Measurements from ENCODE around the gene ZNF750. TPM values are rescaled to one million over a fixed set of nuclear protein-coding genes. Genes with fewer than 3 reads are reported as not detected.
"Not testable (repeated sequence)": the region's sequence is repeated elsewhere in the genome, so short reads cannot be mapped to it uniquely, and the experiment has no call there.

Gene ZNF750
- total and polyA plus RNA-seq, 2 donors, result 2.7 to 3.1 TPM

DNA sequence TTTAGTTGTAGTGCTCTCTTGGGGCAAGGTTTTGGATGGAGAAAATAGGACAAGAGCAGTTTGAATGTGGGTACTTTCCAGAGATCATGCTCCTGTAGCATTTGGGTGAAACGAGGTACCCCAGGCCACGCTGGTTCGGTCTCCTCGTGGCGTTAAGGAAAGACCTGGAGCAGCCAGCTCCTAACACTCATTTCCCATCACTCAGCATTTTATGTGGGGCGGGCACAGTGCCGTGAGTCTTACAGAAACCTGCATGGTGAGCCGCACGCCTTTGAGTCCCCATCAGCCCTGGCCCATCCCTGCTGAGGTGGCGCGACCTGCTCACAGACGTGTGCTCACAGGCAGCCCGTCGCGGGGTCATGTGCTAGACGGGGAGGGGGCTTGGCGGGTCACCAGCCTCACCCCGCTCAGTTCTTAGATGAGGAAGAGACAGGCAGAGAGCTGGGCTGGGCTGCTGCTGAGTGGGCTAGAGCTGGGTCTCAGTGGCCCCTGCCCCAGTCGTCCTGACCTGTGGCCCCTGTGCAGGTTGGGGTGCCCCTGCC lies 50.7 kb downstream of the ZNF750 start:
- DNase-seq (ENCODE audit: extremely low spot score), result no peak
- WGBS, result 87% methylated on average over 19 of the region's 19 CpGs
- Histone ChIP-seq H3K4me1 (ENCODE audit: insufficient read depth) (no peaks in the 10 kb centered on the region), H3K36me3 (ENCODE audit: insufficient read depth) (no peaks in the 10 kb centered on the region), H3K4me3 (ENCODE audit: low read depth, low read length) (no peak overlapping the region), H3K27ac (ENCODE audit: low read depth) (no peak overlapping the region)

DNA sequence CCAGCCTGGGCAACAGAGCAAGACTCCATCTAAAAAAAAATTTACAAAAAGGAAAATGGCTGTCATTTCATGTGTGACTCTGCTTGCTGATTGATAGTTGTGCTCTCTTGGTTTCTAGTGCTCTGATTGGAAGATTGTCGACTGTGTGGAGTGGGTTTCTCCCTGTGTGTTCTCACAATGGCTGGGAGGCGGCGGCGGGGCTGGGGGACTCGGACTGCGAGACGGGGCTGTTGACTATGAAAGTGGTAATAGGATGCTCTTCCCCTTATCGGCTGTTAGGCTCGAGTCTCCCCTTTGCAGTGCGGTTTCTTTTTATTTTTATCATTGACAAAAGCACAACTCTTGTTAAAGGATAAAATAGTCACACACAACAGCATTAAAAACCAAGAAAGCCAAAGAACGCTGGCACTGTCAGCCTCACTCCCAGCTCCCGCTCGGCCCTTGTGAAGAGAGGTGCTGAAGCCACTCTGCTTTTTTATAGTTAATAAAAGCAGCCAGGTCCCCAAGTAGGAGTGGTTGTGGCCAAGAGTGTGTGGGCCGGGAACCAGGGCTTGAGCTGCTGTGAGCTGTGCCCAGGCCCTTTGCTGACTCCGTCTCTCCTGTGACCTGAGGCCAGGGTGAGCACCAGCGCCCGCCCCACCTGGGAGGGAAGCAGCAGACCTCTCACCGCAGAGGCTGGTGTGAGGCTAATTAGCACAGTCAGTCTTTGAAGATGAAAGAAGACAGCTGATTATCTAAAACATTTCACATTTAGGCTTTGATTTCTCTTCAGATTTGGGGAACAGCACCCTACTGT lies 51.4 kb downstream of the ZNF750 start:
- H3K36me3 ChIP-seq (ENCODE audit: insufficient read depth), result no peaks in the 10 kb centered on the region
- H3K27ac ChIP-seq (ENCODE audit: low read depth), result no peak overlapping the region
- H3K4me1 ChIP-seq (ENCODE audit: insufficient read depth), result no peaks in the 10 kb centered on the region
- H3K4me3 ChIP-seq (ENCODE audit: low read depth, low read length), result no peak overlapping the region
- WGBS, result 89% methylated on average over 18 of the region's 18 CpGs
- no peak for DNase-seq (ENCODE audit: extremely low spot score)

DNA sequence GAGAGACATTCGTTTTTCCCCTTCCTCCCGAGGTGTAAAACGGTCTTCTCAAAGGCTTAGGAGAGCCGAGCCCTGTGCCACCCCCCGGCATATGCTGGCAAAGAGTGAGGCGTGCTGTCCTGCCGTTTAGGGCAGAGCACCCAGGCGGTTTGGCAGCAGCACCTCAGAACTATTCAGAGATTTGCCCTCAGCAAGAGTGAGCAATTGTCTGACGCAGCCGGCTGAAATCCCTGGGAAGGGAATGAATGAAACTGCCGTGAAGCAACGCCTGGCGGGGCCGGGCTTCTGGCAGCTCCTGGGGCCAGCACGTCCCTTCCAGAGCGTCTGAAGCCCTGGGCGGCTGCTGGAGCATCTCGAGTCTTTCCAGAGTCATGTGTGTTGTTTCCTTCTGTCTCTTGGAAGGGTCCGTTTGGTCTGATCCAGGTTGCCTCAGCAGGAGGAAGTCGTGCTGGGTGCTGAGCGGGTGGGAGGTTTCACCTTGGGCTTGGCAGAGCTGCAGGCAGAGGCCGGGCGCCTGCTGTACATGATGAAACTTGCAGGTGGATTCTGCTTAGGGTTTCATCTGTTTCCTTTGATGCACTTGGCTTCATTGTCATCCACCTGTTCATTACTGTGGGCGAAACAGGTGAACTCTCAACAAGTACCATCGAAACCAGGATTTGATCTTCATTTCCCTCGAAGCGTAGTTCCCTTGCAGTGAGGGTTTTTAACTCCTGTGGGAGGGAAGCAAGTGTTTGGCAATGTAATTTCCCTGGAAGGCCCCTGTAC lies 52.6 kb downstream of the ZNF750 start:
- Histone ChIP-seq H3K4me3 (ENCODE audit: low read depth, low read length) (no peak overlapping the region), H3K27ac (ENCODE audit: low read depth) (no peak overlapping the region), H3K36me3 (ENCODE audit: insufficient read depth) (no peaks in the 10 kb centered on the region), H3K4me1 (ENCODE audit: insufficient read depth) (no peaks in the 10 kb centered on the region)
- no peak for DNase-seq (ENCODE audit: extremely low spot score)
- 75% methylated on average over 27 of the region's 27 CpGs for WGBS

- WGBS, result 91% methylated on average over 10 of the region's 10 CpGs
- no peaks in the 10 kb centered on the region for H3K36me3 ChIP-seq (ENCODE audit: insufficient read depth)
- H3K27ac ChIP-seq (ENCODE audit: low read depth), result no peak overlapping the region
- DNase-seq (ENCODE audit: extremely low spot score), result no peak
- H3K4me1 ChIP-seq (ENCODE audit: insufficient read depth), result no peaks in the 10 kb centered on the region
- no peak overlapping the region for H3K4me3 ChIP-seq (ENCODE audit: low read depth, low read length)
Observed at GRCh38 chr17:82786427-82786826, 53.4 kb downstream of the ZNF750 start.

DNA sequence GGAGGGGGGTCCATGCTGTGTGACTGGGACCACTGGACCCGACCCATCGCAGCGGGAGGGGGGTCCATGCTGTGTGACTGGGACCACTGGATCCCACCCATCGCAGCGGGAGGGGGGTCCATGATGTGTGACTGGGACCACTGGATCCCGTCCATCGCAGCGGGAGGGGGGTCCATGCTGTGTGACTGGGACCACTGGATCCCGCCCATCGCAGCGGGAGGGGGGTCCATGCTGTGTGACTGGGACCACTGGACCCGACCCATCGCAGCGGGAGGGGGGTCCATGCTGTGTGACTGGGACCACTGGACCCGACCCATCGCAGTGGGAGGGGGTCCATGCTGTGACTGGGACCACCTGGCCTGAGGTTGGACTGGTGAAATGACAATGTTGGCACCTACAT lies 54.2 kb downstream of the ZNF750 start:
- WGBS, result 97% methylated on average over 16 of the region's 16 CpGs
- not testable (repeated sequence) for H3K36me3 ChIP-seq (ENCODE audit: insufficient read depth); DNase-seq (ENCODE audit: extremely low spot score); H3K4me1 ChIP-seq (ENCODE audit: insufficient read depth); H3K27ac ChIP-seq (ENCODE audit: low read depth); H3K4me3 ChIP-seq (ENCODE audit: low read depth, low read length)

DNA sequence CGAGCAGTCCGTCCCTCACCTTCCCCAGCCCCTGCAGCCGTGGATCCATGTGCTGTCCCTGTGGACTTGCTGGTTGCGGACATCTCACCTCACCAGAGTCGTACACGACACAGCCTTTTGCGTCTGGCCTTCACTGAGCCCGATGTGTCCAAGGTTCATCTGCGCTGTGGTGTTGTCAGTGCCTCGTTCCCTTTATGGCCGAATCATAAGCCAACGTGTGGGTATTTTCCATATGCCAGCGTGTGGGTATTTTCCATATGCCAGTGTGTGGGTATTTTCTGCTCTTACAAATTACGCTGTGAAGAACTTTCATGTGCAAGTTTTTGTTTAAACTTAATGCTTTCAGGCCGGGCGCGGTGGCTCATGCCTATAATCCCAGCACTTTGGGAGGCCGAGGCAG lies 56.3 kb downstream of the ZNF750 start:
- H3K4me3 ChIP-seq (ENCODE audit: low read depth, low read length), result no peak overlapping the region
- DNase-seq (ENCODE audit: extremely low spot score), result no peak
- no peaks in the 10 kb centered on the region for H3K36me3 ChIP-seq (ENCODE audit: insufficient read depth)
- H3K4me1 ChIP-seq (ENCODE audit: insufficient read depth), result no peaks in the 10 kb centered on the region
- WGBS, result 92% methylated on average over 18 of the region's 18 CpGs
- no peak overlapping the region for H3K27ac ChIP-seq (ENCODE audit: low read depth)

- H3K4me1 ChIP-seq (ENCODE audit: insufficient read depth), result no peaks in the 10 kb centered on the region
- H3K27ac ChIP-seq (ENCODE audit: low read depth), result no peak overlapping the region
- H3K36me3 ChIP-seq (ENCODE audit: insufficient read depth), result no peaks in the 10 kb centered on the region
- DNase-seq (ENCODE audit: extremely low spot score), result no peak
- no peak overlapping the region for H3K4me3 ChIP-seq (ENCODE audit: low read depth, low read length)
- WGBS, result 80% methylated on average over 42 of the region's 42 CpGs
Observed at GRCh38 chr17:82782657-82783207, 57.1 kb downstream of the ZNF750 start.

- peak; percentile 52 for DNase-seq (ENCODE audit: extremely low spot score)
- WGBS, result 26% methylated on average over 8 of the region's 8 CpGs
- Histone ChIP-seq H3K27ac (ENCODE audit: low read depth) (no peak overlapping the region), H3K36me3 (ENCODE audit: insufficient read depth) (no peaks in the 10 kb centered on the region), H3K4me1 (ENCODE audit: insufficient read depth) (no peaks in the 10 kb centered on the region), H3K4me3 (ENCODE audit: low read depth, low read length) (no peak overlapping the region)
Observed at GRCh38 chr17:82781894-82782274, 57.9 kb downstream of the ZNF750 start.

GRCh38 chr17:82780971-82781893 lies 58.6 kb downstream of the ZNF750 start:
- Histone ChIP-seq H3K4me1 (ENCODE audit: insufficient read depth) (no peaks in the 10 kb centered on the region), H3K4me3 (ENCODE audit: low read depth, low read length) (no peak overlapping the region), H3K36me3 (ENCODE audit: insufficient read depth) (no peaks in the 10 kb centered on the region), H3K27ac (ENCODE audit: low read depth) (no peak overlapping the region)
- WGBS, result 81% methylated on average over 27 of the region's 27 CpGs
- no peak for DNase-seq (ENCODE audit: extremely low spot score)

- Histone ChIP-seq H3K27ac (ENCODE audit: low read depth) (no peak overlapping the region), H3K4me3 (ENCODE audit: low read depth, low read length) (no peak overlapping the region), H3K4me1 (ENCODE audit: insufficient read depth) (no peaks in the 10 kb centered on the region), H3K36me3 (ENCODE audit: insufficient read depth) (no peaks in the 10 kb centered on the region)
- DNase-seq (ENCODE audit: extremely low spot score), result no peak
- WGBS, result 72% methylated on average over 12 of the region's 12 CpGs
Observed at GRCh38 chr17:82780195-82780594, 59.6 kb downstream of the ZNF750 start.

DNA sequence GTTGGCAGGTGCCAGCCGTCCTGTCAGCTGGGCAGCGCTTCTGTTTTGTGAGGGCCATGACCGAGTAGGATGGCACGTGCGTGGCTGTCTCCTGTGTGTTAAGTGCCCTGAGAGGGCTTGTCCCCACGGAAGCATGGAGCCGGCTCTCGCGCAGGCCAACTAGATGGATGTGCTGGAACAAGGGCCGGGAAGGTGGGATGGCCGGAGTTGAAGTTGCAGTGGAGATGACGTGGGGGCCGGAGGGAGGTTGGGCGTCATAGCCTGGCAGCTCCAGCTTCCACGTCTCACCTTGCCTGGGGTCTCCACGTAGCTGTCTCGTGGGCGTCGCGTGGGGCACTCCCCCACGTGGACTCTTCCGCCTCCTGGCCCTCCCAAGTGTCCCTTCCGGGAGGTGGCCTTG lies 60.3 kb downstream of the ZNF750 start:
- H3K27ac ChIP-seq (ENCODE audit: low read depth), result no peak overlapping the region
- H3K36me3 ChIP-seq (ENCODE audit: insufficient read depth), result no peaks in the 10 kb centered on the region
- WGBS, result 93% methylated on average over 23 of the region's 23 CpGs
- H3K4me3 ChIP-seq (ENCODE audit: low read depth, low read length), result no peak overlapping the region
- H3K4me1 ChIP-seq (ENCODE audit: insufficient read depth), result no peaks in the 10 kb centered on the region
- DNase-seq (ENCODE audit: extremely low spot score), result no peak

All from urinary bladder (tissue), 4 donors.